Activated naive CD4-positive, alpha-beta T cell treated with anti-CD3 and anti-CD28 coated beads, Interleukin-2, amount 50 U/mL, for 16 hours (primary cell): ENCODE results near the gene PAFAH2.

Source experiments
- DNase-seq: peaks from one replicate; pipeline ENCODE4 v3.0.0-alpha.2; 2020

The PAFAH2 gene

GRCh38 chr1:25927521-25928265 is 70.2 kb downstream of the PAFAH2 start:
- no peak for DNase-seq

GRCh38 chr1:25926731-25927496 is 70.9 kb downstream of the PAFAH2 start:
- no peak for DNase-seq

DNA sequence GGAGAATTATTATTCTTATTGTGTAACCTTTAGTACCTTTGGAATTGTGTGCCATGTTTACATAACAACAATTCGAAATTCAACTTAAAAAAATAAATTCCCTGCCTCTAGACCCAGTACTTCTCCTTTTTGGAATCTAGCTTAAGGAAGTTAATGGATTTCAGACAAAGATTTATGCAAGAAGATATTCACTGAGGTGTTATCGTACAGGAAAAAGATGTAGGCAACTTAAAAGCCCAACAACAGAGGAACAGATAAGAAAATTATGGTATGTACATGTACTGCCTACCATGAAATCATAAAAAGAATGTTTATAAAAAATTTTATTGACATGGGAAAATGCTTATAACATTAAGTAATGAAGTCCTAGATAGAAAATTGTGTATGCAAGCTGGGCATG is 73.4 kb downstream of the PAFAH2 start:
- no peak for DNase-seq

- DNase-seq, result no peak
These were observed 74.8 kb downstream of the PAFAH2 start for GRCh38 chr1:25922971-25923552.

DNA sequence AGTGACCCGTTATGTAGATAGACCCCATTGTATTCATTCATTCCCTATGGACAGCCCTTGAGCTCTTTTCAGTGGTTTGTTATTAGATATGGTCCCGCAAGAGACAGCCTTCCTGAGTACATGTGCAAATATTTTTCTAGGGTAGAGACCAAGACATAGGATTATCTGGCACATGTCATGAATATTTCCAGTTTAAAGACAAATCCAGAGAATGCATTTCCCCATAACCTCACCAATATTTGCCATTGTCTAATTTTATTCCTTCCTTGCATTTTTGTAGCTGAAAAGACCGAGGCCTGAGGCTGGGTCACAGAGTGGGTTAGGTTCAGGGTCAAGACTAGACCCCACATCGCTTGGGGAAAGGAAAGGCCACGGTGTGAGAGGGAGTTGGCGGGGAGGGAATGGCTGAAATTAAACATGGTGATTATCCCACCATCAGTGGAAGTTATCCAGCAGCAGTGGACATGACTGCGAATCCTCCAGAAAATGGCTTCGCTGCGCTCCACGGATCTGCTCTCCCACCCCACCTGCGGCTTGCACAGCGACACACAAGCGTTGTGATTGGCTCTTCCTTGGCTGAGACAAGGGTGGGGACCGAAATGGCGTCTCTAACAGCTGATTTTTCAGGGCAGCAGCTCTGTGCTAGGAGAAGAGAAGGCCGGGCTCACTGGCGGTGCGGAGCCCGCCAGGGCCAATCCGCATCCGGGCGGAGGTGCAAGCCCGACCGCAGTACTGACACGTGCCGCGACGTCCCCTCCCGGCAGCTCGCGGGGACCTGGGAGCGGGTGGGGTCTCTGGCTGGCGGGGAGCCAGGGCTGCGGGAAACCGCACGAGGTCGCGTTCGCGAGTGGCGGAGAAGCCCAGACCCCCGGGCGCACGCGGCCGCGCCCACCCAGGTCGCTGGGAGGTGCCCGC is 75.5 kb downstream of the PAFAH2 start:
- DNase-seq, result peak; percentile 42

DNA sequence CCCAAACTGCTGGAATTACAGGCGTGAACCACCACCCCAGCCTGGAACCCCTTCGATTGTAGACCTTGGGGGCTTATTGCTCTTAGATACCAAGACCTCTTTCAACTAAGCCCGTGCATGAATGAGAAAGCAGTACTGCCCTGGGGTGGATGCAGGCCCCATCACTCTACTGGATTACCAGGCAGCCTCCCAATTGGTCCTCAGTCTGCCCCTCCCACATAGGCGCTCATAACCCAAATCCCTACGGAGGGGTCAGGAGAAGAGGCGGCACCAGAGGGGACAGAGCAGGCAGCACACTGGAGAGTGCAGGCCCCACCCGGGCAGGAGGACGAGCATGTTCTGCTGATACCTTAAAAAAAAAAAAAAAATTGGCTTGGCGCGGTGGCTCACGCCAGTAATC is 79.2 kb downstream of the PAFAH2 start:
- DNase-seq, result no peak

GRCh38 chr1:25917996-25918395 is 79.9 kb downstream of the PAFAH2 start:
- DNase-seq, result no peak

- DNase-seq, result no peak
These were observed 81.4 kb downstream of the PAFAH2 start for GRCh38 chr1:25916460-25916859.

- no peak for DNase-seq
These were observed 83.5 kb downstream of the PAFAH2 start for GRCh38 chr1:25914074-25914995.

GRCh38 chr1:25913206-25913605 is 84.7 kb downstream of the PAFAH2 start:
- DNase-seq, result no peak

GRCh38 chr1:25912076-25912831 is 85.6 kb downstream of the PAFAH2 start:
- no peak for DNase-seq

- no peak for DNase-seq
These were observed 86.7 kb downstream of the PAFAH2 start for GRCh38 chr1:25911162-25911561.
